ENCODE results near the gene RUNX2.
A peak's percentile ranks its signal among the peaks of the same experiment; 100 is the strongest.
"Not testable (repeated sequence)": the region's sequence is repeated elsewhere in the genome, so short reads cannot be mapped to it uniquely, and the experiment has no call there.

The RUNX2 gene

DNA sequence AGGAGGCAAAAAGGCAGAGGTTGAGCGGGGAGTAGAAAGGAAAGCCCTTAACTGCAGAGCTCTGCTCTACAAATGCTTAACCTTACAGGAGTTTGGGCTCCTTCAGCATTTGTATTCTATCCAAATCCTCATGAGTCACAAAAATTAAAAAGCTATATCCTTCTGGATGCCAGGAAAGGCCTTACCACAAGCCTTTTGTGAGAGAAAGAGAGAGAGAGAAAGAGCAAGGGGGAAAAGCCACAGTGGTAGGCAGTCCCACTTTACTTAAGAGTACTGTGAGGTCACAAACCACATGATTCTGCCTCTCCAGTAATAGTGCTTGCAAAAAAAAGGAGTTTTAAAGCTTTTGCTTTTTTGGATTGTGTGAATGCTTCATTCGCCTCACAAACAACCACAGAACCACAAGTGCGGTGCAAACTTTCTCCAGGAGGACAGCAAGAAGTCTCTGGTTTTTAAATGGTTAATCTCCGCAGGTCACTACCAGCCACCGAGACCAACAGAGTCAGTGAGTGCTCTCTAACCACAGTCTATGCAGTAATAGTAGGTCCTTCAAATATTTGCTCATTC is at the start of gene RUNX2:
RUNX2 (plus strand) TSS at position 375 of the 567 bp plus-strand sequence. CDS start 397 bp downstream, outside the sequence.
- peak; percentile 8 for DNase-seq (ENCODE audit: low read depth, low spot score)

GRCh38 chr6:45278367-45278766 is 49.8 kb upstream of the RUNX2 start:
- DNase-seq (ENCODE audit: low read depth, low spot score) = no peak

DNA sequence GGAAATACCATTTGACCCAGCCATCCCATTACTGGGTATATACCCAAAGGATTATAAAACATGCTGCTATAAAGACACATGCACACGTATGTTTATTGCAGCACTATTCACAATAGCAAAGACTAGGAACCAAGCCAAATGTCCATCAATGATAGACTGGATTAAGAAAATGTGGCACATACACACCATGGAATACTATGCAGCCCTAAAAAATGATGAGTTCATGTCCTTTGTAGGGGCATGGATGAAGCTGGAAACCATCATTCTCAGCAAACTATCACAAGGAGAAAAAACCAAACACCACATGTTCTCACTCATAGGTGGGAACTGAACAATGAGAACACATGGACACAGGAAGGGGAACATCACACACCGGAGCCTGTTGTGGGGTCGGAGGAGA is 41.4 kb upstream of the RUNX2 start:
- DNase-seq (ENCODE audit: low read depth, low spot score) = not testable (repeated sequence)

DNA sequence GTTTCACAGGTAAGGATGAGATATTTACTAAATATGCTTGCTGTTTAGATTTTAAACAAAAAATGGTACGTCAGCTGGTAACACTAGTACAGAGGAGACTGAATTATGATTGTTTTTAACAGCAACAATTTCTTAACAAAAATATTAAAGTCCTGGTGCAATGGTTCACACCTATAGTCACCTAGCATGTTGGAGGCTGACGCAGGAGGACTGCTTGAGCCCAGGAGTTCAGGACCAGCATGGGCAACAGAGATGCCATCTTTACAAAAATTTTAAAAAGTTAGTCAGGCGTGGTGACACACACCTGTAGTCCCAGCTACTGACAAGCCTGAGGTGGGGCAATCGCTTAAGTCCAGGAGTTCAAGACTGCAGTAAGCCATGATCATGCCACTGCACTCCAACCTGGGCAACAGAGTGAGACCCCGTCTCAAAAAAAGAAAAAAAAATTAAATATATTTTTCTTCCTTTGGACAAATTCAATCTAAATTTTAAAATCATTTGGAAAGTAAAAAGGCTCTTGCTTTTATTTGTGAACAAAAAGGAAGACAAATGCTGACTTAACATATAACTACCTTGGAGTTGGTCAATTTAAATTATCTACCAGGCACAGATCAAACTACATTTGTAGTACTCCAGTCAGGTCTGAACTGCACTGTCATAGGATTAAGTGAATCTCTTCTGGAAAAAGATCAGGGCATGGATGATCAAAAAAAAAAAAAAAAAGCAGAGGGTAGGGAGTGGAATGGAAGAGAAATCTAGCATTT is 38.2 kb upstream of the RUNX2 start:
- DNase-seq (ENCODE audit: low read depth, low spot score) = no peak

GRCh38 chr6:45293306-45293705 is 34.8 kb upstream of the RUNX2 start:
- no peak for DNase-seq (ENCODE audit: low read depth, low spot score)

- not testable (repeated sequence) for DNase-seq (ENCODE audit: low read depth, low spot score)
Measured at GRCh38 chr6:45294065-45294701, 33.9 kb upstream of the RUNX2 start.

DNA sequence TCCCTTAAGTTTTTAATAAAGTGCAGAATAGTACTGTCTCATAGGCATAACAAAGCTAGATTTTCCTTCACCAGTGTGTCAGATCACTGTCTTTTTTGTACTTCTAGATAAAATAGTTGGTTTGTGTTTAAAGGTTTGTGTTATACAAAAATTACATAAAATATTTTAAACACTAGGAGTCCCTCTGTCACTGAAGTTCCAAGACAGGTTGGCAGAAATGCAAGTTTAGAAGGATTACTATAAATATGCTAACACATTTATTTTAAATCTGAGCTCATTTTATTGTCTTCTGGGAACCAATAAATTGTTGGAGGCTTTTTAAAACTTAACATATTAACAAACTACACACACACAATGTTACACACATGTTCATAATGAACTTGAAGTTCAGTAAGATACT is 30.8 kb upstream of the RUNX2 start:
- no peak for DNase-seq (ENCODE audit: low read depth, low spot score)

- DNase-seq (ENCODE audit: low read depth, low spot score) = no peak
Measured at GRCh38 chr6:45299096-45299581, 29.0 kb upstream of the RUNX2 start.

GRCh38 chr6:45300736-45301135 is 27.4 kb upstream of the RUNX2 start:
- DNase-seq (ENCODE audit: low read depth, low spot score) = no peak

GRCh38 chr6:45301348-45302142 is 26.6 kb upstream of the RUNX2 start:
- DNase-seq (ENCODE audit: low read depth, low spot score) = no peak

- DNase-seq (ENCODE audit: low read depth, low spot score) = no peak
Measured at GRCh38 chr6:45302832-45303231, 25.3 kb upstream of the RUNX2 start.

DNA sequence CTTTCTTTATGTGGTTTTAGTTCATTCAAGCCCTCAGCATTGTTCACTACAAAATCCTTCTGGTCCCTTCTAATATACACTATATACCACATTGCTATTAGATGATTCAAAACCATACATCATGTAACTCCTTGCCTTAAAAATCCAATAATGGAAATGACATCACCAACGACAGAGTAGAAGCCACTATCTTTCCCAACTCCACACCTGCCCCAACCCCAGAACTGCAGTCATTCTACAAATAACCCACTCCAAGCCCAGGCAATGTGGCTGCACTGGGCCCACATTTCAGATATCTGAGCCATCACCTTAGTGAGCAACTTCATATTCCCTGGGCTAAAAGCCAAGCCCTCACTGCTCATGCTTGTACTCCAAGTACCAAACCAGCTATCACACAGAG is 22.6 kb upstream of the RUNX2 start:
- DNase-seq (ENCODE audit: low read depth, low spot score) = no peak

DNA sequence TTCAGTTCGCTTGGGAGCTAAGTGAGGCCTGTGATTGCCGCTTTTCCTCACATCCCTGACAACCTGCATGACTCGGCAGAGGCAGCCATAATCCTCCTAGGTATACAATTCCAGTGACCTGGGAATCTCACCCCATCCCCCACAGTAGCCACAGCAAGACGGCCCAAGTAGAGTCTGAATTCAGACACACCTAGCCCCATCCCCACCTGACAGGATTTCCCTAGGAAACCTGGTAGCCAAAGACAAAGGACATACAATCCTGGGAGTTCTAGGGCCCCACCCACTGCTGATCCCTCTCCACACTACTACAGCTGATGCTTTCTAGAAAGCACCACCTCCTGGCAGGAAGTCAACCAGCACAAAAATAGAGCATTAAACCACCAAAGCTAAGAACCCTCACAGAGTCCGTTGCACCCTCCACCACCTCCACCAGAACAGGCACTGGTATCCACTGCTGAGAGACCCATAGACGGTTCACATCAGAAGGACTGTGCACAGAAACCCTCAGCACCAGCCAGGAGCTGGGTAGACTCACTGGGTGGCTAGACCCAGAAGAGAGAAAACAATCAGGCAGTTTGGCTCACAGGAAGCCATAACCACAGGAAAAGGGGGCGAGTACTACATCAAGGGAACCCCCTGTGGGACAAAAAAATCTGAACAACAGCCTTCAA is 17.9 kb upstream of the RUNX2 start:
- no peak for DNase-seq (ENCODE audit: low read depth, low spot score)

DNA sequence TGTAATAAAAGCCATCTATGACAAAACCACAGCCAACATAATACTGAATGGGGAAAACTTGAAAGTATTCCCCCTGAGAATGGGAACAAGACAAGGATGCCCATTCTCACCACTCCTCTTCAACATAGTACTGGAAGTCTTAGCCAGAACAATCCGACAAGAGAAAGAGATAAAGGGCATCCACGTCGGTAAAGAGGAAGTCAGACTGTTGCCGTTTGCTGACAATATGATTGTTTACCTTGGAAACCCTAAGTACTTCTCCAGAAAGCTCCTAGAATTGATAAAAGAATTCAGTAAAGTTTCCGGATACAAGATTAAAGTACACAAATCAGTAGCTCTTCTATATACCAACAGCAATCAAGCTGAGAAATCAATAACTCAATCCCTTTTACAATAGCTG is 14.0 kb upstream of the RUNX2 start:
- no peak for DNase-seq (ENCODE audit: low read depth, low spot score)

DNA sequence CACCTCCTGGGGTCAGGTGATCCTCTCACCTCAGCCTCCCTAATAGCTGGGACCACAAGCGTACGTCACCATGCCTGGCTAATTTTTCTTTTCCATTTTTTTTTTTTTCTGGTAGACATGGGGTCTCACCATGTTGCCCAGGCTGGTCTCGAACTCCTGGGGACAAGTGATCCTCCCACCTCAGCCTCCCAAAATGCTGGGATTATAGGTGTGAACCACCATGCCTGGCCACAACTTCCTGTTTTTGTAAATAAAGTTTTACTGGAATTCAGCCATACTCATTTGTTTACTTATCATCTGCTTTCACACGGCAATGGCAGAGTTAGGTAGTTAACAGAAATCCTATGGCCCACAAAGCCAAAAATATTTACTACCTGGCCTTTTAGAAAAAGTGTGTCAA is 7.8 kb upstream of the RUNX2 start:
- no peak for DNase-seq (ENCODE audit: low read depth, low spot score)

GRCh38 chr6:45323656-45324224 is 4.4 kb upstream of the RUNX2 start:
- DNase-seq (ENCODE audit: low read depth, low spot score) = no peak

- DNase-seq (ENCODE audit: low read depth, low spot score) = no peak
Measured at GRCh38 chr6:45326698-45327417, 1.3 kb upstream of the RUNX2 start.

DNA sequence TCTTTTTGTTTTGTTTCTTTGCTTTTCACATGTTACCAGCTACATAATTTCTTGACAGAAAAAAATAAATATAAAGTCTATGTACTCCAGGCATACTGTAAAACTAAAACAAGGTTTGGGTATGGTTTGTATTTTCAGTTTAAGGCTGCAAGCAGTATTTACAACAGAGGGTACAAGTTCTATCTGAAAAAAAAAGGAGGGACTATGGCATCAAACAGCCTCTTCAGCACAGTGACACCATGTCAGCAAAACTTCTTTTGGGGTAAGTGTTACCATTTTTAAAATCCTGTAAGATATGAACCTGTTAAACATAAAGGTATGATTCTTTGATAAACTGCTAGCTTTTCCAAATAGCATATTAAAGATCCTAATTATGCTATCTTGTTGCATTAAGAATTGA is 393 bp downstream of the RUNX2 start:
- no peak for DNase-seq (ENCODE audit: low read depth, low spot score)

DNA sequence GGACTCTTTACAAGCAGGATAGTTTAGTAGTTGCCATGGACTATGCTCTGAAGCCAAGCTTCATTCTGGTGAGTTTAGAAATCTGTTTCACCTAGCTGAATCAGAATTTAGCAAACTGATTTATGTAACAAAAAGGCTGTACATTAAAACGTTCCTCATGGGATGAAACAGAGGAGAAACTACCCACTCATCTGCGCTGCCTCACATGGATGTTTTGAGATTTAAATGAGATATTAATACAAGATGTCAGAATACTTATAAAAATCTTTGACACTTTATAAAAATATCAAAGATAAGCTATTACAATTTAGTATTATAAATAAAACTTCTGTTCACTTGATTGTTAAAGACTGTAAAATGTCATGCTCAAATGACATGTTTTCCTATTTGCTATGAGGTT is 16.8 kb downstream of the RUNX2 start:
- no peak for DNase-seq (ENCODE audit: low read depth, low spot score)

DNA sequence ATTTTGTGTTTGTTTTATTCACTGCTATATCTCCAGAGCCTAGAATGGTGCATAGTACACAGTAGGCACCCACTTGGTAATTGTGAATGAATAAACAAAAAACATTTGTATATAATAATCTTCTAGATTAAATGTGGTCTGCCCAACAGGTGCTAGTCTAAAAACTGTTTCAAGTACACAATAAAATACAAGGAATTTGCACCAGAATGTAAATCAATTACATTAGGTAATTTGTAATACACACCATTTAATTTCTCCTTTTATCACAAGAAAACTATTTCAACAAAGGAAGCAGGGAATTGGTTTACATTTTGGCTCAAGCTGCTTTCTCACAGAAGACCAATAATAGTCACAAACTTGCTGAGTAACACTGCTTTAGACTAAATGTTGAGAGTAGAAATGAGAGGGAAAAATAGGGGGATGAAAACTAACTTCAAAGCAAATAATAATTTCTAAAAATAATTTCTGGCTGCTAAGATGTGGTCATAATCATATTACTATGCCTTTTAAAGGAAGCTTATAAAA is 22.1 kb downstream of the RUNX2 start:
- no peak for DNase-seq (ENCODE audit: low read depth, low spot score)

All from brain pericyte (primary cell).